Naive thymus-derived CD8-positive, alpha-beta T cell (primary cell): ENCODE measurements around the gene TMEM219. TPM values are rescaled to one million over a fixed set of nuclear protein-coding genes. Genes with fewer than 3 reads are reported as not detected.

Source experiments
- ATAC-seq, 2 donors: fragments of 150-1000 bp; cut with Tn5 transposase in 1 of 2; sonication (Bioruptor Pico), chemical (Tn5 transposase) in 1 of 2; 1 replicate in 1 of 2; 2 replicates in 1 of 2; pipeline ENCODE4 v1.10.0; 2021; ENCODE audit warnings: mild to moderate bottlenecking in 2 of 2, moderate library complexity in 2 of 2
- POLR2A ChIA-PET: fragments of 350-600 bp; sonication (Branson Sonifier 250); formaldehyde crosslinking; loops from one replicate; lab custom pipeline; 2021; ENCODE audit warnings: antibody characterized with exemption; lab: Charles Lee
- DNase-seq, 10 donors: peaks; one replicate each; pipeline versions ENCODE4 v3.0.0 to v3.0.0-alpha.2; 2020 to 2022
- H3K27ac Mint-ChIP-seq, 10 donors: one replicate each; pipeline ENCODE4 v1.8.0; 2020 to 2022; ENCODE audit warnings: mild to moderate bottlenecking in 10 of 10, mixed read lengths in 10 of 10, moderate library complexity in 4 of 10, inconsistent platforms in 1 of 10
- H3K27me3 Mint-ChIP-seq, 5 donors: one replicate each; pipeline ENCODE4 v1.8.0; 2021 to 2022; ENCODE audit warnings: mixed read lengths in 5 of 5
- H3K36me3 Mint-ChIP-seq, 3 donors: one replicate each; pipeline ENCODE4 v1.8.0; 2020 to 2022; ENCODE audit warnings: mixed read lengths in 3 of 3, mild to moderate bottlenecking in 2 of 3, inconsistent platforms in 1 of 3
- H3K4me1 Mint-ChIP-seq, 4 donors: one replicate each; pipeline ENCODE4 v1.8.0; 2021 to 2022; ENCODE audit warnings: mixed read lengths in 4 of 4
- H3K4me3 Mint-ChIP-seq, 10 donors: one replicate each; pipeline ENCODE4 v1.8.0; 2020 to 2022; ENCODE audit warnings: mild to moderate bottlenecking in 10 of 10, mixed read lengths in 10 of 10, moderate library complexity in 6 of 10, inconsistent platforms in 1 of 10
- H3K9me3 Mint-ChIP-seq, 9 donors: one replicate each; pipeline ENCODE4 v1.8.0; 2020 to 2022; ENCODE audit warnings: mixed read lengths in 9 of 9, mild to moderate bottlenecking in 3 of 9, inconsistent platforms in 1 of 9, moderate library complexity in 1 of 9
- polyA plus RNA-seq, 3 donors: library from polyadenylated mRNA; unstranded; fragments of 300-500 nt; fragmentation: Illumina TruSeq; gene quantifications; one replicate each; pipeline ENCODE4 v1.2.3, GENCODE V29; 2021
- total RNA-seq, 8 experiments: library from RNA in 2 of 8; stranded (reverse) in 2 of 8; gene quantifications; one replicate each; pipeline ENCODE4 v1.2.3 and lab custom pipeline; 2021 to 2026

TMEM219 gene
- total and polyA plus RNA-seq, 5 experiments from 2014 or later: 63.1 to 179 (median 157) TPM

GRCh38 chr16:29993191-29993902, 31.5 kb downstream of the TMEM219 start:
- POLR2A ChIA-PET: interaction anchor here (0.6 to 4.2 kb wide), 7 partner anchors 11 to 186 kb away, joined by 3 to 39 read pairs (median 3); partner anchors contain the start of genes KCTD13, TAOK2 and TMEM219
- Mint-ChIP-seq H3K36me3 (peaks cover 0 to 45% (median 2%) of the 10 kb centered on the region in 3 donors), H3K27ac (peak overlapping the region in 2 of 10 donors; percentile 59 to 93)

GRCh38 chr16:29993903-29994599, 32.2 kb downstream of the TMEM219 start:
- H3K4me1 Mint-ChIP-seq: peaks cover 26 to 40% (median 35%) of the 10 kb centered on the region in 4 donors

More at GRCh38 chr16:29993191-29993902, 31.5 kb downstream of the TMEM219 start:
- H3K4me3 Mint-ChIP-seq: peak overlapping the region in 5 of 10 donors; percentile 60 to 100 (median 99)
- ATAC-seq: no peak
- H3K27me3 Mint-ChIP-seq: no peaks in the 10 kb centered on the region
- H3K9me3 Mint-ChIP-seq: no peaks in the 10 kb centered on the region
- H3K4me1 Mint-ChIP-seq: peaks cover 27 to 35% (median 33%) of the 10 kb centered on the region in 4 donors
- no peak for DNase-seq

GRCh38 chr16:29994600-29995323, 32.9 kb downstream of the TMEM219 start:
- H3K27me3 Mint-ChIP-seq: no peaks in the 10 kb centered on the region
- DNase-seq: peak in 2 of 10 donors; percentile 55 to 57
- H3K36me3 Mint-ChIP-seq: peaks cover 0 to 44% (median 2%) of the 10 kb centered on the region in 3 donors
- H3K9me3 Mint-ChIP-seq: no peaks in the 10 kb centered on the region
- peaks cover 30 to 47% (median 38%) of the 10 kb centered on the region in 4 donors for H3K4me1 Mint-ChIP-seq
- peak overlapping the region; percentile 96 to 100 (median 97) for H3K4me3 Mint-ChIP-seq
- POLR2A ChIA-PET: interaction anchor here (0.7 to 4.2 kb wide), 8 partner anchors 12 to 132 kb away, joined by 3 to 39 read pairs (median 12); partner anchors contain the start of genes ALDOA, CDIPT, KCTD13 and TAOK2
- peak overlapping the region; percentile 91 to 99 (median 98) for H3K27ac Mint-ChIP-seq
- no peak for ATAC-seq

More at GRCh38 chr16:29993903-29994599, 32.2 kb downstream of the TMEM219 start:
- POLR2A ChIA-PET: interaction anchor here (0.6 to 4.2 kb wide), 7 partner anchors 11 to 186 kb away, joined by 3 to 39 read pairs (median 6); partner anchors contain the start of genes KCTD13, TAOK2 and TMEM219
- Mint-ChIP-seq H3K27ac (peak overlapping the region in 9 of 10 donors; percentile 19 to 93 (median 56)), H3K36me3 (peaks cover 0 to 44% (median 2%) of the 10 kb centered on the region in 3 donors), H3K9me3 (no peaks in the 10 kb centered on the region), H3K27me3 (no peaks in the 10 kb centered on the region), H3K4me3 (peak overlapping the region; percentile 55 to 100 (median 96))
- ATAC-seq (no peak), DNase-seq (no peak)

- POLR2A ChIA-PET: interaction anchor here (0.7 to 4.2 kb wide), 10 partner anchors 9 to 295 kb away, joined by 3 to 39 read pairs (median 4); partner anchors contain the start of genes ALDOA, CDIPT, KCTD13 and KIF22
- H3K27me3 Mint-ChIP-seq: no peaks in the 10 kb centered on the region
- peak within 1 kb of the TSS; percentile 96 to 100 (median 97) for H3K4me3 Mint-ChIP-seq
- ATAC-seq (peak; percentile 68 to 70), DNase-seq (peak; percentile 76 to 92 (median 84))
- peaks cover 0 to 41% (median 2%) of the 10 kb centered on the region in 3 donors for H3K36me3 Mint-ChIP-seq
- peak within 1 kb of the TSS; percentile 91 to 99 (median 98) for H3K27ac Mint-ChIP-seq
- H3K9me3 Mint-ChIP-seq: no peaks in the 10 kb centered on the region
- H3K4me1 Mint-ChIP-seq: peaks cover 30 to 48% (median 39%) of the 10 kb centered on the region in 4 donors
These were observed 33.5 kb downstream of the TMEM219 start, which contains the start of gene HIRIP3 for GRCh38 chr16:29995324-29995910. TSS of gene HIRIP3 (minus strand) at chr16:29995617. CDS start at chr16:29995605, 12 bp downstream.

- POLR2A ChIA-PET: interaction anchor here (0.6 to 4.2 kb wide), 15 partner anchors 8 to 719 kb away, joined by 3 to 39 read pairs (median 4); partner anchors contain the start of genes ALDOA, CDIPT, KCTD13 and KIF22
- Mint-ChIP-seq H3K36me3 (peaks cover 0 to 39% (median 2%) of the 10 kb centered on the region in 3 donors), H3K27ac (peak within 1 kb of the TSS; percentile 91 to 99 (median 98)), H3K4me1 (peaks cover 30 to 48% (median 39%) of the 10 kb centered on the region in 4 donors), H3K27me3 (no peaks in the 10 kb centered on the region), H3K4me3 (peak within 1 kb of the TSS; percentile 96 to 100 (median 97)), H3K9me3 (no peaks in the 10 kb centered on the region)
- DNase-seq: peak; percentile 96 to 99 (median 99)
- peak; percentile 95 to 97 for ATAC-seq
These were observed 34.3 kb downstream of the TMEM219 start, which contains the start of gene INO80E for GRCh38 chr16:29995911-29996765. TSS of gene INO80E (plus strand) at chr16:29996241. CDS start at chr16:29996311, 70 bp downstream.

- peaks cover 0 to 37% (median 2%) of the 10 kb centered on the region in 3 donors for H3K36me3 Mint-ChIP-seq
- H3K4me1 Mint-ChIP-seq: peaks cover 31 to 48% (median 41%) of the 10 kb centered on the region in 4 donors
- DNase-seq (no peak), ATAC-seq (no peak)
- H3K9me3 Mint-ChIP-seq: no peaks in the 10 kb centered on the region
- H3K27ac Mint-ChIP-seq: peak overlapping the region in 9 of 10 donors; percentile 91 to 99 (median 98)
- H3K27me3 Mint-ChIP-seq: no peaks in the 10 kb centered on the region
- POLR2A ChIA-PET: interaction anchor here (0.6 to 4.2 kb wide), 14 partner anchors 7 to 718 kb away, joined by 3 to 39 read pairs (median 4); partner anchors contain the start of genes ALDOA, KCTD13, KIF22 and SEZ6L2
- peak overlapping the region; percentile 96 to 100 (median 97) for H3K4me3 Mint-ChIP-seq
These were observed 34.9 kb downstream of the TMEM219 start for GRCh38 chr16:29996766-29997250.

GRCh38 chr16:29999605-30000004, 37.7 kb downstream of the TMEM219 start:
- POLR2A ChIA-PET: interaction anchor here (1.0 kb wide), 1 partner anchor 18 kb away, joined by 3 read pairs; no protein-coding TSS in a partner anchor
- no peak for ATAC-seq
- peaks cover 27 to 43% (median 36%) of the 10 kb centered on the region in 4 donors for H3K4me1 Mint-ChIP-seq
- H3K27ac Mint-ChIP-seq: peak overlapping the region in 3 of 10 donors; percentile 11 to 63 (median 31)
- no peak for DNase-seq
- no peaks in the 10 kb centered on the region for H3K27me3 Mint-ChIP-seq
- H3K4me3 Mint-ChIP-seq: no peak overlapping the region
- H3K36me3 Mint-ChIP-seq: peaks cover 0 to 40% (median 0%) of the 10 kb centered on the region in 3 donors
- no peaks in the 10 kb centered on the region for H3K9me3 Mint-ChIP-seq

GRCh38 chr16:30000735-30001631, 39.1 kb downstream of the TMEM219 start:
- DNase-seq: no peak
- no peaks in the 10 kb centered on the region for H3K27me3 Mint-ChIP-seq
- no peak overlapping the region for H3K4me3 Mint-ChIP-seq
- ATAC-seq: no peak
- H3K36me3 Mint-ChIP-seq: peaks cover 0 to 39% (median 0%) of the 10 kb centered on the region in 3 donors
- no peak overlapping the region for H3K27ac Mint-ChIP-seq
- POLR2A ChIA-PET: interaction anchor here (1.0 to 1.2 kb wide), 2 partner anchors 9 to 17 kb away, joined by 3 read pairs; no protein-coding TSS in a partner anchor
- peaks cover 20 to 33% (median 30%) of the 10 kb centered on the region in 4 donors for H3K4me1 Mint-ChIP-seq
- H3K9me3 Mint-ChIP-seq: no peaks in the 10 kb centered on the region

GRCh38 chr16:30002614-30003346, 40.9 kb downstream of the TMEM219 start:
- Mint-ChIP-seq H3K4me3 (no peak overlapping the region), H3K27ac (peak overlapping the region in 6 of 10 donors; percentile 25 to 89 (median 62))
- POLR2A ChIA-PET: interaction anchor here (0.6 to 1.1 kb wide), 2 partner anchors 76 to 77 kb away, joined by 3 read pairs; no protein-coding TSS in a partner anchor

More at GRCh38 chr16:30002614-30003346, 40.9 kb downstream of the TMEM219 start:
- H3K4me1 Mint-ChIP-seq: peaks cover 6 to 22% (median 19%) of the 10 kb centered on the region in 4 donors
- no peaks in the 10 kb centered on the region for H3K27me3 Mint-ChIP-seq
- no peak for DNase-seq
- no peaks in the 10 kb centered on the region for H3K9me3 Mint-ChIP-seq
- ATAC-seq: no peak
- peaks cover 0 to 38% (median 0%) of the 10 kb centered on the region in 3 donors for H3K36me3 Mint-ChIP-seq
